ENCODE measurements around the gene MAPKAP1. TPM values are rescaled to one million over a fixed set of nuclear protein-coding genes. Genes with fewer than 3 reads are reported as not detected.

MAPKAP1 gene
- total RNA-seq, 1 donor from 2014 or later: 56.6 TPM

DNA sequence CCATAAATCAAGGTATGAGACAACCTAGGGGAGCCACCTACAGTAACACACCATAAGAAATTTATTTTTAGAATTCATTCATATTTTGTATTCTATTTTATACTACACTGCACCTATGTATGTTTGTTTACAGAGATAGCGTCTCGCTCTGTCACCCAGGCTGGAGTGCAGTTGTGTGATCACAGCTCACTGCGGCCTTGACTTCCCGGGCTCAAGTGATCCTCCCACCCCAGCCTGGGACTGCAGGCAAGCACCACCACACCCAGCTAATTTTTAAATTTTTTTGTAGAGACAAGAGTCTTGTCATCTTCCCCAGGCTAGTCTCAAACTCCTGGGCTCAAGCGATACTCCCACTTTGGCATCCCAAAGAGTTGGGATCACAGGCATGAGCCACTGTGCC, 25.4 kb downstream of the MAPKAP1 start:
- H3K9ac ChIP-seq: no peak overlapping the region
- Mint-ChIP-seq H3K4me3 (no peak overlapping the region), H3K27ac (no peak overlapping the region), H3K27me3 (ENCODE audit: insufficient read depth, low read depth) (no peaks in the 10 kb centered on the region), H3K4me1 (no peaks in the 10 kb centered on the region), H3K36me3 (no peaks in the 10 kb centered on the region), H3K9me3 (no peaks in the 10 kb centered on the region)
- no peak for DNase-seq (ENCODE audit: low spot score)
- no peaks in the 10 kb centered on the region for H3K36me3 ChIP-seq
- H3K4me3 ChIP-seq: no peak overlapping the region
- H3K27ac ChIP-seq: no peak overlapping the region
- no peaks in the 10 kb centered on the region for H3K27me3 ChIP-seq
- H3K4me2 ChIP-seq: no peak overlapping the region
- no peaks in the 10 kb centered on the region for H3F3A ChIP-seq (ENCODE audit: low read depth)
- TF ChIP-seq, protein P1, sequence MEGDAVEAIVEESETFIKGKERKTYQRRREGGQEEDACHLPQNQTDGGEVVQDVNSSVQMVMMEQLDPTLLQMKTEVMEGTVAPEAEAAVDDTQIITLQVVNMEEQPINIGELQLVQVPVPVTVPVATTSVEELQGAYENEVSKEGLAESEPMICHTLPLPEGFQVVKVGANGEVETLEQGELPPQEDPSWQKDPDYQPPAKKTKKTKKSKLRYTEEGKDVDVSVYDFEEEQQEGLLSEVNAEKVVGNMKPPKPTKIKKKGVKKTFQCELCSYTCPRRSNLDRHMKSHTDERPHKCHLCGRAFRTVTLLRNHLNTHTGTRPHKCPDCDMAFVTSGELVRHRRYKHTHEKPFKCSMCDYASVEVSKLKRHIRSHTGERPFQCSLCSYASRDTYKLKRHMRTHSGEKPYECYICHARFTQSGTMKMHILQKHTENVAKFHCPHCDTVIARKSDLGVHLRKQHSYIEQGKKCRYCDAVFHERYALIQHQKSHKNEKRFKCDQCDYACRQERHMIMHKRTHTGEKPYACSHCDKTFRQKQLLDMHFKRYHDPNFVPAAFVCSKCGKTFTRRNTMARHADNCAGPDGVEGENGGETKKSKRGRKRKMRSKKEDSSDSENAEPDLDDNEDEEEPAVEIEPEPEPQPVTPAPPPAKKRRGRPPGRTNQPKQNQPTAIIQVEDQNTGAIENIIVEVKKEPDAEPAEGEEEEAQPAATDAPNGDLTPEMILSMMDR (IDR thresholded peaks at IDR 0.05): no peak
- TF ChIP-seq EZH2phosphoT487 (IDR thresholded peaks at IDR 0.05) (no peak), EZH2 (IDR thresholded peaks at IDR 0.05) (no peak)
- H3K4me1 ChIP-seq: peaks cover 4% of the 10 kb centered on the region
- no peaks in the 10 kb centered on the region for H3K9me3 ChIP-seq (ENCODE audit: low read depth)
- no peaks in the 10 kb centered on the region for H4K20me1 ChIP-seq (ENCODE audit: low read depth)
- H2AFZ ChIP-seq (replicated peaks): no peak overlapping the region
- peaks cover 49% of the 10 kb centered on the region for H3K79me2 ChIP-seq (ENCODE audit: low read depth)

DNA sequence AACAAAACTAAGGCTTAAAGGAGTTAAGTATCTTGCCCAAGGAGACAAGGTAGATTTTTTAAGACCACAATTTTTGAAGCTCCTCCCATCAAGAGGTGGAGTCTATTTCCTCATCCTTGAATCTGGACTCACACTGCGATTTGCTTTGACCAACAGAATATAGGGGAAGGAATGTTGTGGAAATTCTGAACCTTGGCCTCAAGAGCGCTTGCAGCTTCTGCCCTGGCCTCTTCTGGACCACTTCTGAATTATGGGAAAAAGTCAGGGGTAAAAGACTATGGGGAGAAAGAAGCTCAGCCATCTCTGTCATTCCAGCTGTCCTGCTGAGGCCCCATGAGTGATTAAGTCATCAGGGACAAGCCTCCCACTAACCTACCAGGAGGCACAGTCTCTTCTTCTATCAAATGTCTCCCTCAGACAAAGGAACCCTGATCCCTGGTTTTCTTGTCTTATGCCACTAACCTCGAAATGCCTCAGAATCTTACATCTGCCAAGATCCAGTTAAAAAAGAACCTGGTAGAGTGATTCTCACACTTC, 25.9 kb downstream of the MAPKAP1 start:
- H3K27ac Mint-ChIP-seq: no peak overlapping the region
- TF ChIP-seq EZH2 (IDR thresholded peaks at IDR 0.05): no peak
- TF ChIP-seq EZH2phosphoT487 (IDR thresholded peaks at IDR 0.05): no peak
- TF ChIP-seq, protein P1 (IDR thresholded peaks at IDR 0.05): no peak
- no peak overlapping the region for H3K4me3 ChIP-seq
- peaks cover 2% of the 10 kb centered on the region for H3K36me3 Mint-ChIP-seq
- H3K27me3 Mint-ChIP-seq (ENCODE audit: insufficient read depth, low read depth): no peaks in the 10 kb centered on the region
- H3F3A ChIP-seq (ENCODE audit: low read depth): no peaks in the 10 kb centered on the region
- no peak overlapping the region for H3K4me3 Mint-ChIP-seq
- no peaks in the 10 kb centered on the region for H4K20me1 ChIP-seq (ENCODE audit: low read depth)
- no peaks in the 10 kb centered on the region for H3K4me1 Mint-ChIP-seq
- H2AFZ ChIP-seq (replicated peaks): no peak overlapping the region
- H3K9ac ChIP-seq: no peak overlapping the region
- no peak overlapping the region for H3K27ac ChIP-seq
- H3K79me2 ChIP-seq (ENCODE audit: low read depth): peaks cover 51% of the 10 kb centered on the region
- H3K4me1 ChIP-seq: peaks cover 4% of the 10 kb centered on the region
- DNase-seq (ENCODE audit: low spot score): no peak
- H3K27me3 ChIP-seq: no peaks in the 10 kb centered on the region
- no peaks in the 10 kb centered on the region for H3K9me3 Mint-ChIP-seq
- no peak overlapping the region for H3K4me2 ChIP-seq
- no peaks in the 10 kb centered on the region for H3K36me3 ChIP-seq
- no peaks in the 10 kb centered on the region for H3K9me3 ChIP-seq (ENCODE audit: low read depth)

DNA sequence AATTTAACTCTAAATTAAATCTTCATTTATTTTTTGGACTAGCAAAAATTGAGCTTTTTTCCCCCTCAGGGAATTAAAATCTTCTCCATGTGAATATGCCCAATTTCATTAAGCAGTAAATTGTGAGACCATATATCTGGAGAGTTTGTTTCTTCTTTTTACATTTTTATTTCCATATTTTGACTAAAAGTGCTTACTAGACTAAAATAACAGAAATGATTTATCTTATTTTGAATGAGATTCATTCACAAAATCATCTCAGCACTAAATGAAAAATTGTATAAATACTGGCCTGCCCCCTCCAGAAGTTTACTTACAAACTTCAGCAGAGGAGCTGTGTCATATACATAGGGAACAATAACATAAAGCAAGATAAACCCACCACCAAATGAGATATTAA, 26.6 kb downstream of the MAPKAP1 start:
- Histone ChIP-seq H4K20me1 (ENCODE audit: low read depth) (no peaks in the 10 kb centered on the region), H3K79me2 (ENCODE audit: low read depth) (peaks cover 58% of the 10 kb centered on the region), H3K4me3 (no peak overlapping the region), H3F3A (ENCODE audit: low read depth) (no peaks in the 10 kb centered on the region), H3K9me3 (ENCODE audit: low read depth) (no peaks in the 10 kb centered on the region), H3K9ac (no peak overlapping the region), H3K27me3 (no peaks in the 10 kb centered on the region), H3K4me2 (no peak overlapping the region), H2AFZ (replicated peaks) (no peak overlapping the region), H3K27ac (no peak overlapping the region), H3K36me3 (no peaks in the 10 kb centered on the region), H3K4me1 (peaks cover 4% of the 10 kb centered on the region)
- TF ChIP-seq EZH2 (IDR thresholded peaks at IDR 0.05) (no peak), EZH2phosphoT487 (IDR thresholded peaks at IDR 0.05) (no peak)
- TF ChIP-seq, protein P1 (IDR thresholded peaks at IDR 0.05): no peak
- DNase-seq (ENCODE audit: low spot score): no peak
- Mint-ChIP-seq H3K4me1 (no peaks in the 10 kb centered on the region), H3K27ac (no peak overlapping the region), H3K9me3 (no peaks in the 10 kb centered on the region), H3K27me3 (ENCODE audit: insufficient read depth, low read depth) (no peaks in the 10 kb centered on the region), H3K4me3 (no peak overlapping the region), H3K36me3 (peaks cover 2% of the 10 kb centered on the region)
